Transverse colon (tissue), 4 donors: Measurements from ENCODE around the gene GRM8. TPM values are rescaled to one million over a fixed set of nuclear protein-coding genes. Genes with fewer than 3 reads are reported as not detected.

Experiments used
- DNase-seq: peaks from one replicate; pipeline ENCODE4 v3.0.0-alpha.2; 2019
- H3K27ac ChIP-seq, 4 donors: fragments of 200-600 bp; sonication (generic); 2 replicates each; pipeline ENCODE4 v1.5.1; 2016 to 2018; ENCODE audit warnings: inconsistent platforms in 4 of 4
- H3K27me3 ChIP-seq: fragments of 200-600 bp; sonication (generic); 2 replicates; pipeline ENCODE4 v1.5.1; 2017; ENCODE audit warnings: inconsistent platforms
- H3K36me3 ChIP-seq, 4 donors: fragments of 200-600 bp; sonication (generic); 2 replicates each; pipeline ENCODE4 v1.5.1; 2017 to 2019; ENCODE audit warnings: inconsistent platforms in 4 of 4
- H3K4me1 ChIP-seq, 4 donors: fragments of 200-600 bp; sonication (generic); 2 replicates each; pipeline ENCODE4 v1.5.1; 2017 to 2020; ENCODE audit warnings: inconsistent platforms in 4 of 4
- H3K4me3 ChIP-seq, 4 donors: fragments of 200-600 bp; sonication (generic); 1 replicate in 1 of 4; 2 replicates in 3 of 4; pipeline versions ENCODE4 v1.5.1 to v1.6.1; 2017 to 2019; ENCODE audit warnings: inconsistent platforms in 4 of 4
- H3K9me3 ChIP-seq, 2 donors: fragments of 200-600 bp; sonication (generic); 2 replicates each; pipeline ENCODE4 v1.5.1; 2017 to 2019; ENCODE audit warnings: inconsistent platforms in 2 of 2
- CTCF ChIP-seq, 5 experiments: fragments of 200-600 bp in 3 of 5; fragments of 450-650 bp in 2 of 5; sonication (generic) in 3 of 5; IDR thresholded peaks; 1 replicate in 2 of 5; 2 replicates in 3 of 5; pipeline ENCODE4 v1.5.1; 2016 to 2017; ENCODE audit warnings: antibody characterized with exemption in 5 of 5, inconsistent platforms in 3 of 5, mild to moderate bottlenecking in 2 of 5, moderate library complexity in 1 of 5
- EP300 ChIP-seq: sonication (generic); formaldehyde crosslinking; IDR thresholded peaks from one replicate; pipeline ENCODE4 v1.6.1; 2017; ENCODE audit warnings: antibody characterized with exemption, low read depth
- POLR2A ChIP-seq: fragments of 450-650 bp; IDR thresholded peaks from one replicate; pipeline ENCODE4 v1.6.1; 2016; ENCODE audit warnings: antibody characterized with exemption, mild to moderate bottlenecking, moderate library complexity
- POLR2AphosphoS5 ChIP-seq, 3 donors: sonication (generic); formaldehyde crosslinking; IDR thresholded peaks; one replicate each; pipeline ENCODE4 v1.6.1; 2016; ENCODE audit warnings: antibody characterized with exemption in 3 of 3
- whole genome bisulfite sequencing, 2 donors: methylation state at CpG; one replicate each; pipeline ENCODE4 v1.1.5; 2018; ENCODE audit warnings: low coverage in 1 of 2; 5-methylcytosine and 5-hydroxymethylcytosine counted together
- in situ Hi-C, 4 donors: fragments of 200-750 bp; cut with MboI; loops; one replicate each; pipeline versions ENCODE4 v1.15.0 to v1.15.1; 2017; ENCODE audit warnings: low sequenced_read_pairs in 3 of 4, low pct_ligation_motif_present in 1 of 4, low pct_unique_long_range_greater_than_20kb in 1 of 4
- intact Hi-C: fragments of 100-400 bp; cut with DNase I; formaldehyde crosslinking; loops from one replicate; pipeline ENCODE4 v1.15.1; 2023; ENCODE audit warnings: low total_unique reads
- total RNA-seq, 4 donors: library from RNA; depleted of rRNA; stranded (reverse); fragments of >200 nt; gene quantifications; one replicate each; pipeline ENCODE4 v1.1.0, GENCODE V29; 2016

GRM8 gene
- total RNA-seq, 4 donors from 2014 or later = 0.68 to 9.7 (median 2.9) TPM

- no peaks in the 10 kb centered on the region for H3K36me3 ChIP-seq
- no peak for TF ChIP-seq POLR2A
- TF ChIP-seq EP300 = no peak
- TF ChIP-seq CTCF (IDR thresholded peaks at IDR 0.05) = no peak
- no peaks in the 10 kb centered on the region for H3K9me3 ChIP-seq
- no peak overlapping the region for H3K27ac ChIP-seq
- H3K27me3 ChIP-seq = no peaks in the 10 kb centered on the region
- no CpG with 5 or more reads among the region's 3 CpGs for WGBS, 2 donors
- DNase-seq = no peak
- in situ Hi-C loops (no loop called here), intact Hi-C loops (no loop called here)
- no peak overlapping the region for H3K4me3 ChIP-seq
- peaks cover 0 to 10% (median 5%) of the 10 kb centered on the region in 4 donors for H3K4me1 ChIP-seq
Measured at GRCh38 chr7:127039541-127039940, 213.2 kb downstream of the GRM8 start.

- peak; percentile 22 for DNase-seq
- Histone ChIP-seq H3K4me1 (peaks cover 0 to 18% (median 5%) of the 10 kb centered on the region in 4 donors), H3K27me3 (no peaks in the 10 kb centered on the region), H3K36me3 (no peaks in the 10 kb centered on the region), H3K4me3 (no peak overlapping the region), H3K9me3 (no peaks in the 10 kb centered on the region), H3K27ac (peak overlapping the region in 1 of 4 donors; percentile 51)
- TF ChIP-seq POLR2AphosphoS5 (IDR thresholded peaks at IDR 0.05) = no peak
- TF ChIP-seq EP300 = no peak
- no peak for TF ChIP-seq CTCF (IDR thresholded peaks at IDR 0.05)
- TF ChIP-seq POLR2A = no peak
- WGBS, 2 donors = 42 to 53% methylated on average over 4 to 6 of the region's 6 CpGs
- intact Hi-C loops = no loop called here
- in situ Hi-C loops = no loop called here
Measured at GRCh38 chr7:127035203-127035849, 217.4 kb downstream of the GRM8 start.

- Histone ChIP-seq H3K4me1 (peaks cover 0 to 18% (median 5%) of the 10 kb centered on the region in 4 donors), H3K4me3 (no peak overlapping the region), H3K36me3 (no peaks in the 10 kb centered on the region), H3K27me3 (no peaks in the 10 kb centered on the region), H3K27ac (peak overlapping the region in 1 of 4 donors; percentile 51), H3K9me3 (no peaks in the 10 kb centered on the region)
- TF ChIP-seq POLR2AphosphoS5 (IDR thresholded peaks at IDR 0.05) = no peak
- no peak for TF ChIP-seq POLR2A
- TF ChIP-seq CTCF (IDR thresholded peaks at IDR 0.05) = no peak
- no peak for TF ChIP-seq EP300
- in situ Hi-C loops (no loop called here), intact Hi-C loops (no loop called here)
- no peak for DNase-seq
Measured at GRCh38 chr7:127034186-127034806, 218.4 kb downstream of the GRM8 start.

GRCh38 chr7:127029823-127030222 lies 222.9 kb downstream of the GRM8 start:
- intact Hi-C loops (no loop called here), in situ Hi-C loops (no loop called here)
- no peaks in the 10 kb centered on the region for H3K9me3 ChIP-seq
- no peaks in the 10 kb centered on the region for H3K36me3 ChIP-seq
- TF ChIP-seq POLR2A = no peak
- TF ChIP-seq CTCF (IDR thresholded peaks at IDR 0.05) = no peak
- no peak for TF ChIP-seq EP300
- no peak for TF ChIP-seq POLR2AphosphoS5 (IDR thresholded peaks at IDR 0.05)
- no peak overlapping the region for H3K4me3 ChIP-seq
- H3K4me1 ChIP-seq = peaks cover 0 to 11% (median 2%) of the 10 kb centered on the region in 4 donors
- no peaks in the 10 kb centered on the region for H3K27me3 ChIP-seq
- 60 to 87% methylated on average over 1 to 2 of the region's 2 CpGs for WGBS, 2 donors
- H3K27ac ChIP-seq = no peak overlapping the region
- DNase-seq = no peak
